ENCODE measurements around the gene NEGR1. TPM values are rescaled to one million over a fixed set of nuclear protein-coding genes. Genes with fewer than 3 reads are reported as not detected.

Gene NEGR1
- total RNA-seq, 1 donor from 2014 or later = 0.26 TPM

- FAIRE-seq = no peak
- no peak for DNase-seq (ENCODE audit: low read depth)
- TF ChIP-seq CTCF (IDR thresholded peaks at IDR 0.05; ENCODE audit: insufficient read depth, low read length, severe bottlenecking) = no peak
- H3K4me3 ChIP-seq (ENCODE audit: low read depth, low read length) = no peak overlapping the region
- no peaks in the 10 kb centered on the region for H3K27me3 ChIP-seq (ENCODE audit: control insufficient read depth, insufficient read depth, low read length)
- no peaks in the 10 kb centered on the region for H3K36me3 ChIP-seq (ENCODE audit: control insufficient read depth, insufficient read depth, low read length)
Measured at GRCh38 chr1:71362691-71363090, 919.6 kb downstream of the NEGR1 start.

- FAIRE-seq (no peak), DNase-seq (ENCODE audit: low read depth) (no peak)
- H3K27me3 ChIP-seq (ENCODE audit: control insufficient read depth, insufficient read depth, low read length) = no peaks in the 10 kb centered on the region
- no peaks in the 10 kb centered on the region for H3K36me3 ChIP-seq (ENCODE audit: control insufficient read depth, insufficient read depth, low read length)
- no peak overlapping the region for H3K4me3 ChIP-seq (ENCODE audit: low read depth, low read length)
- no peak for TF ChIP-seq CTCF (IDR thresholded peaks at IDR 0.05; ENCODE audit: insufficient read depth, low read length, severe bottlenecking)
Measured at GRCh38 chr1:71362076-71362475, 920.3 kb downstream of the NEGR1 start.

- Histone ChIP-seq H3K4me3 (ENCODE audit: low read depth, low read length) (no peak overlapping the region), H3K36me3 (ENCODE audit: control insufficient read depth, insufficient read depth, low read length) (no peaks in the 10 kb centered on the region), H3K27me3 (ENCODE audit: control insufficient read depth, insufficient read depth, low read length) (no peaks in the 10 kb centered on the region)
- TF ChIP-seq CTCF (IDR thresholded peaks at IDR 0.05; ENCODE audit: insufficient read depth, low read length, severe bottlenecking) = peak; percentile 32
- DNase-seq (ENCODE audit: low read depth) = no peak
- no peak for FAIRE-seq
Measured at GRCh38 chr1:71357708-71358107, 924.6 kb downstream of the NEGR1 start.

GRCh38 chr1:71351438-71351837 is 930.9 kb downstream of the NEGR1 start:
- DNase-seq (ENCODE audit: low read depth) (peak; percentile 82), FAIRE-seq (no peak)
- no peaks in the 10 kb centered on the region for H3K27me3 ChIP-seq (ENCODE audit: control insufficient read depth, insufficient read depth, low read length)
- H3K4me3 ChIP-seq (ENCODE audit: low read depth, low read length) = no peak overlapping the region
- no peaks in the 10 kb centered on the region for H3K36me3 ChIP-seq (ENCODE audit: control insufficient read depth, insufficient read depth, low read length)
- no peak for TF ChIP-seq CTCF (IDR thresholded peaks at IDR 0.05; ENCODE audit: insufficient read depth, low read length, severe bottlenecking)

GRCh38 chr1:71350805-71351204 is 931.5 kb downstream of the NEGR1 start:
- H3K4me3 ChIP-seq (ENCODE audit: low read depth, low read length) = no peak overlapping the region
- no peaks in the 10 kb centered on the region for H3K27me3 ChIP-seq (ENCODE audit: control insufficient read depth, insufficient read depth, low read length)
- no peaks in the 10 kb centered on the region for H3K36me3 ChIP-seq (ENCODE audit: control insufficient read depth, insufficient read depth, low read length)
- no peak for TF ChIP-seq CTCF (IDR thresholded peaks at IDR 0.05; ENCODE audit: insufficient read depth, low read length, severe bottlenecking)
- FAIRE-seq = no peak
- peak; percentile 1 for DNase-seq (ENCODE audit: low read depth)

- Histone ChIP-seq H3K27me3 (ENCODE audit: control insufficient read depth, insufficient read depth, low read length) (no peaks in the 10 kb centered on the region), H3K36me3 (ENCODE audit: control insufficient read depth, insufficient read depth, low read length) (no peaks in the 10 kb centered on the region), H3K4me3 (ENCODE audit: low read depth, low read length) (no peak overlapping the region)
- no peak for DNase-seq (ENCODE audit: low read depth)
- no peak for TF ChIP-seq CTCF (IDR thresholded peaks at IDR 0.05; ENCODE audit: insufficient read depth, low read length, severe bottlenecking)
- FAIRE-seq = no peak
Measured at GRCh38 chr1:71350330-71350729, 932.0 kb downstream of the NEGR1 start.
